ENCODE results near the gene ARHGEF2. TPM values are rescaled to one million over a fixed set of nuclear protein-coding genes. Genes with fewer than 3 reads are reported as not detected.

The ARHGEF2 gene
- total RNA-seq: 57.4 and 79.0 TPM in 2 replicates

GRCh38 chr1:155978325-155978972 lies at the start of gene ARHGEF2:
Gene ARHGEF2, minus strand, starts transcription at chr1:155978547. Its CDS starts 120 bp downstream, at chr1:155978427.

GRCh38 chr1:156020293-156021092 lies 42.1 kb upstream of the ARHGEF2 start, which contains the start of gene SSR2:
Gene SSR2, minus strand, starts transcription at chr1:156020951. Its CDS starts 784 bp downstream, at chr1:156020167.

GRCh38 chr1:155940993-155941844 lies 37.1 kb downstream of the ARHGEF2 start, which contains the start of gene RXFP4:
Gene RXFP4, plus strand, starts transcription at chr1:155941638. Its CDS starts 72 bp downstream, at chr1:155941710.

GRCh38 chr1:155934097-155934935 lies 44.0 kb downstream of the ARHGEF2 start, which contains the start of gene KHDC4:
Gene KHDC4, minus strand, starts transcription at chr1:155934413. Its CDS starts 40 bp downstream, at chr1:155934373.

GRCh38 chr1:155911156-155912055 lies 66.9 kb downstream of the ARHGEF2 start, which contains the start of gene RIT1:
Gene RIT1, minus strand, starts transcription at chr1:155911349. Its CDS starts 588 bp downstream, at chr1:155910761.

Other genes starting within 250 kb of the ARHGEF2 start
- 12.1 and 17.5 TPM in 2 replicates for gene GON4L, start 121.3 kb downstream of the ARHGEF2 start, total RNA-seq
- 12.7 and 21.8 TPM in 2 replicates for gene SYT11, start 119.0 kb downstream of the ARHGEF2 start, total RNA-seq
- gene RIT1, start 67.2 kb downstream of the ARHGEF2 start, total RNA-seq: 13.9 and 22.4 TPM in 2 replicates
- gene KHDC4, start 44.1 kb downstream of the ARHGEF2 start, total RNA-seq: 16.3 and 23.2 TPM in 2 replicates
- gene RXFP4, start 36.9 kb downstream of the ARHGEF2 start, total RNA-seq: not detected in 2 replicates
- gene SSR2, start 42.4 kb upstream of the ARHGEF2 start, total RNA-seq: 604 TPM in 2 replicates
- gene UBQLN4, start 75.3 kb upstream of the ARHGEF2 start, total RNA-seq: 22.8 and 27.9 TPM in 2 replicates
- gene LAMTOR2, start 76.2 kb upstream of the ARHGEF2 start, total RNA-seq: 79.5 and 116 TPM in 2 replicates
- 0.89 and 1.3 TPM in 2 replicates for gene RAB25, start 82.6 kb upstream of the ARHGEF2 start, total RNA-seq
- gene MEX3A, start 103.9 kb upstream of the ARHGEF2 start, total RNA-seq: 15.6 and 23.7 TPM in 2 replicates
- gene LMNA, start 136.2 kb upstream of the ARHGEF2 start, total RNA-seq: 315 and 512 TPM in 2 replicates
- gene SEMA4A, start 175.0 kb upstream of the ARHGEF2 start, total RNA-seq: 0.49 and 2.4 TPM in 2 replicates
- gene SLC25A44, start 215.6 kb upstream of the ARHGEF2 start, total RNA-seq: 15.2 and 17.6 TPM in 2 replicates
- 70.9 and 77.5 TPM in 2 replicates for gene PMF1, start 234.5 kb upstream of the ARHGEF2 start, total RNA-seq